Measurements from ENCODE around the gene LRRC73.
"Not testable (repeated sequence)": the region's sequence is repeated elsewhere in the genome, so short reads cannot be mapped to it uniquely, and the experiment has no call there.

Gene LRRC73, protein sequence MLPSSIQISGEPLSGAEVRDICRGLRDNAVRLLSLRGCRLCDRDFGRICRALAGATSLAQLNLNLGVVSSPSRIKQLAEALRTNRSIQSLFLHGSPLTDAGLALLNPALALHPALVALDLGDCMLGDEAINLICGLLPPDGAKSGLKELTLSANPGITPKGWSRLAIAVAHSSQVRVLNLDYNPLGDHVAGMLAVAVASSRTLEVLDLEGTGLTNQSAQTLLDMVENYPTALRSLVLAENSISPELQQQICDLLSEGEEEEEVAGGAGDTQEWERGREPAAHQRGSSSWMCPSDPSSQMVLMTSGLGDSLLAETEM
- 0 to 0.25 (median 0.04) reads per million in 18 experiments for total RNA-seq

DNA sequence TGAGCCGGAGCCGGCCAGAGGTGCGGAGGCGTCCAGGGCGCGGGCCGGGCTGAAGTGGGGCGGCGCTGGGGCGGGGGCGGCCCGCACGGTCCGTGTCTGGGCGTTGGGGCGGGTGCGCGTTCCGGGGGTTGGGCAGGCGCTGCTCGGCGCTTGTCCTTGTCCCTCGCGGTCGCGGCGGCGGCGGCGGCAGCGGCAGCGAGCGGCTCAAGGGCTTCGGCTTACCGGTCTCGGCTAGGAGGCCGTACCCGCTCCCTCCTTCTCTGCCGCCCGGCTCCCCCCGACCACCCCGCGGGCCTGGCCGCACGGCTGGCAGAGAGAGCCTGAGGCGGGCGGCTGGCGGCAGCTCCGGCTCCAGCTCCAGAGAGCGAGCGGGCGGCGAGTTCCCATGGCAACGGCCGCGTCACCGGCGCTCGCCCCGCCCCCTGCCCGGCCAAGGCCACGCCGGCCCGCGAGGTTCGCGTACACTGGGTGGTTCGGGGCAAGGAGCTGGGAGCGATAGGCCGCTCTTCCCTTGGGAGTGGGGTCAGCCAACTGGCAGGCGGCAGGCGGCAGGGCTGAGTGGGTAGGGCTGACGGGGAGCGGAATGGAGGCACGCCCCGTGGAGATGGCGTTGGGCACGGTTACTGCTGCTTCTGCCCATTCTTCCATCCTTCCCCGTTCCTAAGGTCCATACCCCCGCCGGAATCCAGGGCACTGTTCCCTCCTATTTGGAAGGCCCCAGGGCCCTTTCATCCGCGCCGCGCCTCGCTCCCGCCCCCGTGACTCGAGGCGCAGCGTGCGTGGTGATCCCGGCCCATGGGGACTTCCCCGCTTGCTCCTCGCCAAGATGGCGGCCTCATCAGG is at the start of gene LRRC73:
Gene LRRC73 (minus strand): TSS at position 363 of the 843 bp plus-strand sequence. CDS start 561 bp downstream, outside the sequence.
- DNase-seq, result peak; percentile 75 to 80

DNA sequence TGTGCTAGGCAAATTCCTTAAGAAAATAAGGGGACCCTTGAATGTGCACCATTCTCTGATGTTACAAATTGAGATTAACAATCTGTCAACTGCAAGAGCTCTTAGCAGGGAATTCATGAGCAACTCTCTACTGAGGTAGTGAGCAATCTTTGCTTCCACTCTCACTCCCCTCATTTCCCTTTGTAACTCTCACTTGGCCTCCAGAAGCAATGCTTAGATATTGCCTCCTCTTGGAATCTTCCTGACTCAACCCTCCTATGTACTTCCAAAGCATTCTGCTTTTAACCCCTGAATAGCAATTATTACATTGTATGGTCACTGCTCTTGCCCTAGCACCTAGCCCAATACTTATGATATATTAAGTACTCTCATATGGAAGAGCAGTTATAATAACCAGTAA is 49.2 kb upstream of the LRRC73 start:
- no peak for DNase-seq

DNA sequence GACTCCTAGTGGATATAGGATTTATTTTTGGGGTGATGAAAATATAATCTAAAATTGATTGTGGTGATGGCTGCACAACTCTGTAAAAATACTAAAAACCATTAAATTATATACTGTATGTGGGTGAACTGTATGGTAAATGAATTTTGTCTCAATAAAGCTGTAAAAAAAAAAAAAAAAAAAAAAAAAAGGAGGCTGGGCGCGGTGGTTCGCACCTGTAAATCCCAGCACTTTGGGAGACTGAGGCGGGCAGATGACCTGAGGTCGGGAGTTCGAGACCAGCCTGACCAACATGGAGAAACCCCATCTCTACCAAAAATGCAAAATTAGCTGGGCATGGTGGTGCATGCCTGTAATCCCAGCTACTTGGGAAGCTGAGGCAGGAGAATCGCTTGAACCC is 47.5 kb upstream of the LRRC73 start:
- not testable (repeated sequence) for DNase-seq

DNA sequence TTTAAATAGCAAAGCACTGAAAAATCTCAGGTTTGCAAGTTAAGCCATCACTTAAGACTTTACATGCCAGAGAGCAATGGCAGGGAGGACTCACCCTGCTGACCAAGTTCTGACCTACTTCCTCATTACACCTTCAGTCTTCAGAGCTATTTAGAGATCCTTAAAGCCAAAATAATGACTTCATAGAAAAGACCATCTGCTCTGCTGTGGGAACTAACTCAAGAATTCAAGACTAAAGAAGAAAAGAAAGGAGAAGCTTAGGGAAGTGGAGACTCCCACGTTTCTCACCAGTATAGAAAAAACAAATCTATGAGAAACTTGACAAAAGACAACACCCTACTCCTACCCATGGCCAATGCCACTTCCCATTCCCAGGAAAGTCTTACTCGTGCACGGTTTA is 37.1 kb upstream of the LRRC73 start:
- peak; percentile 33 to 34 for DNase-seq

DNA sequence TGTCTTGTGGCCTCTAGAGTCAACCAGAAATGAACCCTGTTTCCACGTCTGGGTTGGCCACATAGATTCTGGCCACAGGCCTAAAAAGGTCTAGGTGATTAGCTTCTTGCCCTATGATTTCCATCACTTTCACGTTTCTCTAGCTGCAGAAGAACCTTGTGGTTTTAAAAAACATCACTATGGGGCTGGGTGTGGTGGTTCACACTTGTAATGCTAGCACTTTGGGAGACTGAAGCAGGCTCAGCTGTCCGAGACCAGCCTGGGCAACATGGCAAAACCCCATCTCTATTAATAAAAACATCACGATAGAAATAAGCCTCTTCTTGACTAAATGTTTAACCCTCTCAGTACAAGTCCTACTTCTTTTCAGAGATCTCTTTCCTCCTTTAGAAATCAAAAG is 34.3 kb upstream of the LRRC73 start:
- no peak for DNase-seq

DNA sequence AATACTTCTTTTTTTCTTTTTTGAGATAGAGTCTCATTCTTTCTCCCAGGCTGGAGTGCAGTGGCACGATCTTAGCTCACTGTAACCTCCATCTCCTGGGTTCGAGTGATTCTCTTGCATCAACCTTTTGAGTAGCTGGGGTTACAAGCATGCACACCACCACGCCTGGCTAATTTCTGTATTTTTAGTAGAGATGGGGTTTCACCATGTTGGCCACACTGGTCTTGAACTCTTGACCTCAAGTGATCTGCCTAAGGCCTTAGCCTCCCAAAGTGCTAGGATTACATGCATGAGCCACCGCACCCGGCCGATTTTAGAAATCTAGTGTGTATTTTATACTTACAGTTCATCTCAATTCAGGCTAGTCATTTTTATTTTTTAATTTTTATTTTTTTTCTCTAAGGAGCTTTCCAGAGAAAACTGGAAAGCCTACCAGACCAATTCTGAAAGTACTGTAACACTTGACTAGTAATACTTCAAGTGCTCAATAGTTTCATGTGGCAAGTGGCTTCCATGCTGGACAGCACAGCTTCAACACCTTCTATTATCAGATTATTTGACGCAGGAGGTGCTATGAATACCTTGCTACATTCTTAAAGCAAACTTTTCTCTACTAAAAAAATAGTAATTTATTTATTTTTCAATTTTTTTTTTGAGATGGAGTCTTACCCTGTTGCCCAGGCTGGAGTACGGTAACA is 31.8 kb upstream of the LRRC73 start:
- DNase-seq, result no peak

DNA sequence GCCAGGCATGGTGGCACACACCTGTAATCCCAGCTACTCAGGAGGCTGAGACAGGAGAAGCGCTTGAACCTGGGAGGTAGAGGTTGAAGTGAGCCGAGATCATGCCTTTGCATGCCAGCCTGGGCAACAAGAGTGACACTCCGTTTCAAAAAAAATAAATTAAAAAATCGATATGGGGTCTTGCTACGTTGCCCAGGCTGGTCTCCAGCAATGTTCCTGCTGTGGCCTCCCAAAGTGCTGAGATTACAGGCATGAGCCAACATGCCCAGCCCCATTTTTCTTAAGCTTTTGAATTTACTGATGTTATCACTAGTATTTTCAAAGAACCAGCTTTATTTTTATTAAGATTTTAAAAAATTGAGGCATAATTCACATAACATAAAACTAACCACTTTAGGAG is 30.4 kb upstream of the LRRC73 start:
- no peak for DNase-seq

DNA sequence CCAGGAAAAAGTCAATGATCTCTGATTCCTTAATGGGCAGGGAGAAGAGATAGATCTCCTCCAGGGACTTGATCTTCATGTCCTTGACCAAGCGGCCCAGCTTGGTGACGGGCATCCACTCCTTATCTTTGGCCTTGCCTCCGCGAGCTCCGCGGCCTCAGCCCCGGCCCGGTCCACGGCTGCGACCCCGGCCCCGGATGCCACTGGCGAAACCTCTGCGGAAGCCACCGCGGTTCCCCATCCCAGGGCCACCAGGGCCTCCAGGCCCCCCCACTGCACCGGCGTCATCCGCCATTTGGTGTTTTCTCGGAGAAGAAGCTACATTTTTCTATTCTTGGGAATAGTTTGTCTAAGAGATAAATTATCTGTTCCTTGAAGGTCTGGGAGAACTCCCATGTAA is 29.3 kb upstream of the LRRC73 start:
- not testable (repeated sequence) for DNase-seq

DNA sequence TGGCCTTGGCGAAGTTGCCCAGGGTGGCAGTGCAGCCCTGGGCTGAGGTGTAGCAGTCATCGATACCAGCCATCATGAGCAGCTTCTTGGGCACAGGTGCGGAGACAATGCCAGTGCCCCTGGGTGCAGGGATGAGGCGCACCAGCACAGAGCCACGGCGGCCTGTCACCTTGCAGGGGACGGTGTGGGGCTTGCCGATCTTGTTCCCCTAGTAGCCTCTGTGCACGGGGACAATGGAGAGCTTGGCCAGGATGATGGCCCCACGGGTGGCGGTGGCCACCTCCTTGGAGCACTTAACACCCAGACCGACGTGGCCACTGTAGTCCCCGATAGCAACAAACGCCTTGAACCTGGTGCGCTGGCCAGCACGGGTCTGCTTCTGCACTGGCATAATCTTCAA is 28.8 kb upstream of the LRRC73 start:
- DNase-seq, result not testable (repeated sequence)

DNA sequence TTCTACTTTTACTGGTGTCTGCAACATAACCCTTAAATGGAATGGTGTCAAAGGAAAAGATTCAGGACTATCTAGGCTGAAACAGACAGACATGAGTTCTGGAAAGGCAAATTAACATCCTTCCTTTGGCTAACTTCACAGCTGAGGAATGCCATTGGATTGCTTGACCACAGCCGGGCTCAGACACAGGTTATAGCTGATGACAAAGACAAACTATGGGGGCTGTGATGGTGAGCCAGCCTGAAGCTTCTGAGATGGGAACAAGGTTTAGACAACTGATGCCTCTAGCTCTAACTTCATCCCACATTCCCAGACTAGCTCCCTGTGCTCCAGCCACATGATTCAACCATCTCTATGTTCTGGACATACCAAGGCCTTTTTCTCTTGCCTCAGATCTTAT is 22.1 kb upstream of the LRRC73 start:
- no peak for DNase-seq

DNA sequence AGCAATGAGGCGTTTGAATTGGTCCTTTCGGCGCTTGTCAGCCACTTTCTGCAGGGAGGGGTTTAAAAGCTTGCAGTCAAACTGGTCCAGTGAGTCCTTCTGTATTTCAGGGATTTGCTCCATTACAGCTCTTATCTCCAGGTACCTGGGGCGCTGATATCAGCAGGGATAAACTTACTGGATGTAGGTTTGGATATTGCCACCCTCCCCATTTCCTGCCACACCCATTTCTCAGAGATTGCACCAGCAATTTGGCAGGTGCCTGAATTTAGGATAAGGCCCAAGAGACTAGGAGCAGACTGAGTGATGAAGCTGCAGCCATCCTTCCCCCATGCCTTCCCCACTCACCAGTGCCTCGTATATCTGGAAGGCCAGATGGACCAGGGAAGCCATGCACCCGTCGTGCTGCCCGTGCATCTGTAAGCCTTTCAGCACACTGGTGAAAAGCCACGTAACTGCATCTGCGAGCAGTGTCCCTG is 14.4 kb upstream of the LRRC73 start:
- no peak for DNase-seq

DNA sequence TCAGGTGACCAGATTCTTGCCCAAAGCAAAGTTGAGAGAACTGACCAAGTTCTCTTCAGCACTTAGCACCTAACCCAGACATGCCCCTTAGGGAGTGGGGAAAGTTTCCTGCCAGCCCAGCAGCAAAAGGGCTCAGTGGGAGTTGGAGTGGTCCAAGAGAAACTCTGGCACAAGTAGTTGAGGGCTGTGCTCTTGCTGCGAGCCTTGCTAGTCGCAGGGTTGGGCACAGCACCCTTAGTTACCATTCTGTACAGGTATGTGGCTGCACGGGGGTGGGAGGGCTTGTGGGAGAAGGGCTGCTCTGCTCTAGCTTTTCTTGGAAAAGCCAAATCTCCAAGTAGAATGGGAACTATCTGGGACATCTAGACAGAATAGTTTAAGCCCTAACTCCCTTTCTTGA is 13.1 kb upstream of the LRRC73 start:
- DNase-seq, result no peak

DNA sequence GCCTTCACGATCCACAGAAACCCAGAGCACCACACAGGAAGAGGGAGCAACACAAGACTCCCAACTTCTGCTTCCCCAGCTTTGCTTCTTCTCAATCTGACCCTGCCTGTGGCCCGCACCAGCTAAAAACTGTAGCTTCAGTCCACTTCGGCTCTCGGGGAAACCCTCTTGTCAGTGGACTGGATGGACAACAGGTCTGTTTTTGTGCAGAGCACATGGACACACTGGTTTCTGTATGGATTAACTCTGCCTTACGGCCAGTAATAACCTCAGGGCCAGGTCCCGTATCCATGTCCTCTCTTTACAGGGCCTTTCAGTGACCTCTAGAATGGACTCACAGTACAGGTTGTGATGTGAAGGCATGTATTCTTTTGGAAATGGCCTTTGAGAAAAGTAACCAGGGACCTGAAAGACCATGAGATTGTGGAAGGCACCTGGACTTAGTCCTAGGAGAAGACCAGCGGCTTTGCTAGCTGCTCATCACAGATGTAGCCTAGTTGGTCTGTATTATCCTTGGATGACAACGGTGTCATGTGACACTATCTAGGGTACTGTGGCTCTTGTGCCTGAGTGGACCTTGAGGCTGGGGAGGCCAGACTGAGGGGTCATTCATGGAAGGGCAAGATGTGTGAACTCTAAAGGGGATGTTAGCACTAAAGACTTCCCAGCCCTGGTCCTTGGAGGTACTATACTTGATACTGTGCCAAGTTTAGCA is 12.6 kb upstream of the LRRC73 start:
- DNase-seq, result no peak

DNA sequence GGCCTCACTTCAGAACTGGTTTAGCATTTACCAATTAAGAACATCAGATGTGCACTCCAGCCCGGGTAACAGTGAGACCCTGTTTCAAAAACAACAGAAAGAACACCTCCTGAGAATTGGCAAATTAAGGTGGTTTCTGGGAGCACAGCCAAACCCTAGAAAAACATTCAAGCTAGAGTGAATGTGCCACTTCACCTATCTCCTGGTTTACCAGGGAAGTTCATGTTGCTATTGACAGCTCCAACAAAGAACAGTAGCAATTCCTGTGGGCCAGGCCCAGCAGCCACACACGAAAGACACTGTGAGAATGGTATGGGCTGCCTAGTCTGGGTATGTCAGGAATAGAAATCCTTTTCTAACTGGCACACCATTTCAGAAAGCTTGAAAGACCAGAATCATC is 11.7 kb upstream of the LRRC73 start:
- no peak for DNase-seq

DNA sequence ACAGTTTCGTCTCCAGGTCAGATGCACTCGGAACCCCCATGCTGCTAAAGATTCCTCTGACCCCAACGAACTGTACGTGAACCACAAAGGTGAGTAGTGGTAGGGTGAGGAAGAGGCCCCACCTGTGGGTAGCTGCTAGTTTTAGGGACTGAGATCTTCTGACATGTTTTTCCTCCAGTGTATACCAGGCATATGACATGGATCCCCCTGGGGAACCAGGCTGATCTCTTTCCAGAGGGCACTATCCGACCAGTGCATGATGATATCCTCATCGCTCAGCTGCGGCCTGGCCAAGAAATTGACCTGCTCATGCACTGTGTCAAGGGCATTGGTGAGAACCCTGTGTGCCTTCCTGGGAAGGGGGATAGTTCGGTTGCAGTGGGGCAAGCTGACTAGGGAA is 10.0 kb upstream of the LRRC73 start:
- no peak for DNase-seq

DNA sequence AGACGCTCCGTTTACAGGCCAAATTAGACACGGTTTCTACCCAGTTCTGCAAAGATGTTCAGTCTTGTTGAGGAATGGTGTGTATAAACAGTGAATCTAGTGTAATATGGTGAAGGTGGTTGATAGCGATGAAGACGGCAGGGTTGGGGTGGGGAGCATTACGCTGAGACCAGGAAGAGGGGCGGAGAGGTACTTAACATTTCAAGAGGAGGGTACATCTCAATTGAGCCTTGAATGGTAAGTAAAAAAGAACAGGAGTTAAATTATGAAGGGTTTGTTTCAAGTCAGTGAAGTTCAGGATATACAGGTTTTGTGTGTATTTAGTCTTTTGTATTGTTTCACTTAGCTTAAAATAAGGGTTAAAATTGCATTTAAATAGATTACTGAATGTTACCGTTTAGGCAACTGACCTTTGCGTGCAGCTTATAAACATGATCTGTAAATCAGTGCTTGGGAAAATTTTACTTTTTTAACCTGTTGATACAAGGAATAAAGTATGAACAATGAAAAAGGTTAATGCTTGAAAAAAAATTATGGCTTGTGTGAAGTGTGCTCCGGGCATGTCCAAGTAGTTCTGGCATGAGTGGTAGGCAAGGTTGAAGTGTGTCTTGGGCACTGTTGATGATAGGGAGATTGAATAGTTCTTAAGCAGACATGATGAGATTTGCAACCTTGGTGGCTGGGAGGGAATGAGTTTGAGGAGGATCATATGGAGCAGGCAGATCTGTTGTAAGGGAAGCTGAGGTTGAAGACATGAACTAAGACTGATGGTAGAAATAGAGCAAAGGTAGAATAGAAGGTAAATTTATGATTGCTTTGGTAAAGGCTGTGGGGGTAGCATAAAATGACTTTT is 7.6 kb upstream of the LRRC73 start:
- DNase-seq, result no peak

DNA sequence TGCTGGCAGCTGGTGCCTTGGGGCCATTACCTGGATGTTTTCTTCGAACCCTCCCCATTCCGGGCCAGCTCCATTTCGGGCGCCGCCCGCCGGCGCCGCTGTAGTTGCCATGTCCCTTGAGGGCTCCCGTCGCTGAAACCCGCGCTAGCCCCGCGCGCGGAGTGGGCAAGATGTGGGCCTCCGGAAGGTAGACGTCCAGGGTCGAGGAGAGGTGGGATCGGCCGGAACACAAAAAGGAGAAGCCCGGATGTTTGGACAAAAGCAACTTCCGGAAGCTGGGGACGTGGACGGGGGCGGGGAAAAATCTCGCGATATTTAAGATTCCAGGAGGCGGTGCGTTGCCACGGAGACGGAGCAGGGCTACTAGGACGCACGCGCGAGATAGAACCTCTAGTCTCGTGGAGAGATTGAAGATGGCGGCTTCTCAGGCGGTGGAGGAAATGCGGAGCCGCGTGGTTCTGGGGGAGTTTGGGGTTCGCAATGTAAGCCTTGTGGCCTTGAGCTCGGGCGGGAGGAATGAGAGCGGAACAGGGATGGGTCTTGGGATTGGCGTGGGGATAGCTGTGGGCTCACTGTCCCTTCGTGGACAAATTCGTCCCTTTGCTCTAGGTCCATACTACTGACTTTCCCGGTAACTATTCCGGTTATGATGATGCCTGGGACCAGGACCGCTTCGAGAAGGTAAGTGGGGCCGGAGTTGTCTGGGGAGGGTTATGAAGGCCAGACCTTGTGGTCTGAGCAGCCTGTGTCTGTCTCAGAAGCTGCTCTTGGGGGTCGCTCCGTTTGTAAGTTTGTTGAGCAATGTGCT is 6.8 kb upstream of the LRRC73 start, which contains the start of the genes POLR1C and YIPF3:
Gene POLR1C (plus strand): TSS at position 393 of the 808 bp plus-strand sequence. CDS start 21 bp downstream, at position 414.
Gene YIPF3 (minus strand): TSS at position 230 of the 808 bp plus-strand sequence. CDS start 119 bp downstream, at position 111.
- peak; percentile 99 for DNase-seq

DNA sequence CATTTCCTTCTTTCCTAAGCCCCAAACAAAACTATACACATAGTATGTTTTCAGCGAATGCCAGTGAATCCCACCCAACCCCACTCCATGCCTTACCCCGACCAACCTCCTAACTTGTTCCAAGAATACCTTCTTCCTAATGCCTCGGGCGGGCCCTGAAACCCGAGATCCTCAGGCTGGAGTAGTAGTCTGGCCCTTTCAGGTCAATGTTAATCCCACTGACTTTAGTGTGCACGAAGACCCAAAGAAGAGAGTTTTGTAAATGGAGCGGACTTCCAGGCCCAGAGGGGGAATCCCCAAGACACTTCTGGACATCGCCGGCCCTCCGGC is 6.2 kb upstream of the LRRC73 start:
- no peak for DNase-seq

DNA sequence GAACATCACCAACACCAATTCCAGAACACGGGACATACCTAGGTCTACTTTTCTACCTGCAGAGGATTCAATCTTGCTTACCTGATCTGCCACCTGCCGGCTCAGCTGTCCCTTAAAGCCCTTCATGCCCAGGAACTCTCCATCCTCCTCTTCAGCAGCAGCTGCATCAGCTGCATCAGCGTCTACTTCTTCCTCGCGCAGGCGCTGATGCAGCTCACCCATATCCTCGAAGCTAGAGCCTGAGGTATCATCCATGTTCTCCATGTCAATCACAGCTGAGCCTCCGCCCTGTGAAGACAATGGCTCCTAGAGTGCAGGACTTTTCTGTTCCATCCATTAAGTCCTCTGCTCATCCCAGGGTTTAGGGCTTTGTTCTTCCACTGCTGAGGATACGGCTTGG is 5.7 kb upstream of the LRRC73 start:
- no peak for DNase-seq

DNA sequence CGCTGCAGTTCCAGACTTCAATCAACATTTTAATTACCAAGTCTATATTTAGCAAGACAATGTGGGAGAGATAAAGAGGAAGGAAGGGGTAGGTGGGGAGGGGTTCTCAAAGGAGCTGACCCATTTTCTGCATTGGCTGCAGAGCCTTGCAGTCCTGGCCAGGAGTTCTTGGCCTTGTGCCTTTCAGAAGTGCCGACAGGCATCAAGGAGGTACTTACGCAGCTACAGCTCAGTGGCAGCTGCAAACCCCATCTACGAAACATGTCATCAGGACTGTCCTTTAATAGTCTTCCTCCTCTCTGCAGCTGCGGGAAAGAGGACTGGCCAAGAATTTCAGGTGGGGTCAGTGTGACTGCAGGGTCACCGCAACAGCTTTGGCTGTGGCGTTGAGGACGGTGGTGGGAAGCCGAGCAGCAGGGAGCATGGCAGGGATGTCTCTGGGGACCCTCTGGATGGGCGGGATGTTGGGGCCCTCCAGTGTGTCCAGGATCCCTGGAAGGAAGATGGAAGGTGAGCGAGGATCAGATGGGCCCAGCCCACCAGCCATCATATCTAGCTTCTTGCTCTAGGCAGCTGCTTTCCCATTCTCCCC is 1.8 kb upstream of the LRRC73 start:
- no peak for DNase-seq
